Neuronal stem cell (in vitro differentiated cells): Measurements from ENCODE around the gene GTF2A2.
"Not testable (repeated sequence)": the region's sequence is repeated elsewhere in the genome, so short reads cannot be mapped to it uniquely, and the experiment has no call there.

Source experiments
- DNase-seq: peaks from one replicate; pipeline ENCODE4 v3.0.0-alpha.2; 2013; ENCODE audit warnings: low spot score
- H2AFZ ChIP-seq: one replicate; pipeline ENCODE4 v1.6.1; 2013; ENCODE audit warnings: mild to moderate bottlenecking, low read length, inconsistent platforms
- H2AK5ac ChIP-seq: 2 replicates; pipeline ENCODE4 v1.6.1; 2013; ENCODE audit warnings: low read depth, mild to moderate bottlenecking, inconsistent platforms, low read length, moderate library complexity, mixed read lengths
- H2BK120ac ChIP-seq: 2 replicates; pipeline ENCODE4 v1.6.1; 2013; ENCODE audit warnings: low read depth, mild to moderate bottlenecking, inconsistent platforms, low read length, moderate library complexity, mixed read lengths
- H2BK12ac ChIP-seq: one replicate; pipeline ENCODE4 v1.6.1; 2013; ENCODE audit warnings: low read length, inconsistent platforms
- H2BK15ac ChIP-seq: 2 replicates; pipeline ENCODE4 v1.6.1; 2013; ENCODE audit warnings: mild to moderate bottlenecking, low read length, inconsistent platforms, mixed read lengths
- H2BK5ac ChIP-seq: one replicate; pipeline ENCODE4 v1.6.1; 2013; ENCODE audit warnings: inconsistent platforms, mild to moderate bottlenecking, low read length, moderate library complexity
- H3K14ac ChIP-seq: one replicate; pipeline ENCODE4 v1.6.1; 2013; ENCODE audit warnings: low read length, inconsistent platforms
- H3K18ac ChIP-seq: 2 replicates; pipeline ENCODE4 v1.6.1; 2013; ENCODE audit warnings: low read length, inconsistent platforms
- H3K23ac ChIP-seq: 2 replicates; pipeline ENCODE4 v1.6.1; 2013; ENCODE audit warnings: low read depth, mild to moderate bottlenecking, mixed read lengths, low read length, inconsistent platforms; ENCODE audit not compliant: poor library complexity
- H3K27ac ChIP-seq: replicated peaks from 3 replicates; pipeline ENCODE4 v1.5.1; 2013; ENCODE audit warnings: low read length, inconsistent platforms
- H3K27me3 ChIP-seq, 3 experiments: 2 replicates each; pipeline ENCODE4 v1.6.1; 2013; ENCODE audit warnings: low read length in 3 of 3, mild to moderate bottlenecking in 2 of 3, inconsistent platforms in 1 of 3, low read depth in 1 of 3, mixed read lengths in 1 of 3, moderate library complexity in 1 of 3; ENCODE audit not compliant: control insufficient read depth in 3 of 3, insufficient read depth in 3 of 3
- H3K36me3 ChIP-seq, 2 donors: replicated peaks in 1 of 2; 2 replicates each; pipeline ENCODE4 v1.6.1; 2013; ENCODE audit warnings: low read length in 2 of 2; ENCODE audit not compliant: control insufficient read depth in 2 of 2, insufficient read depth in 2 of 2
- H3K4ac ChIP-seq: 2 replicates; pipeline ENCODE4 v1.6.1; 2013; ENCODE audit warnings: inconsistent platforms, mild to moderate bottlenecking, low read length, moderate library complexity
- H3K4me1 ChIP-seq, 2 donors: 1 replicate in 1 of 2; 2 replicates in 1 of 2; pipeline ENCODE4 v1.6.1; 2013; ENCODE audit warnings: low read length in 2 of 2, low read depth in 1 of 2; ENCODE audit not compliant: control insufficient read depth in 2 of 2, insufficient read depth in 1 of 2
- H3K4me2 ChIP-seq: one replicate; pipeline ENCODE4 v1.6.1; 2013; ENCODE audit warnings: mild to moderate bottlenecking, low read length, inconsistent platforms; ENCODE audit not compliant: insufficient read depth, poor library complexity, severe bottlenecking
- H3K4me3 ChIP-seq, 2 donors: 2 replicates each; pipeline ENCODE4 v1.5.1; 2013; ENCODE audit warnings: low read length in 2 of 2, mild to moderate bottlenecking in 2 of 2, inconsistent platforms in 1 of 2, moderate library complexity in 1 of 2
- H3K79me1 ChIP-seq: one replicate; pipeline ENCODE4 v1.6.1; 2013; ENCODE audit warnings: low read depth, mild to moderate bottlenecking, inconsistent platforms, low read length, moderate library complexity
- H3K9ac ChIP-seq: one replicate; pipeline ENCODE4 v1.6.1; 2013; ENCODE audit warnings: mild to moderate bottlenecking, low read depth, low read length, inconsistent platforms; ENCODE audit not compliant: poor library complexity
- H3K9me3 ChIP-seq, 2 donors: replicated peaks in 1 of 2; 2 replicates each; pipeline versions ENCODE3 to v1.6.1; 2013; ENCODE audit warnings: low read length in 2 of 2, mild to moderate bottlenecking in 2 of 2, inconsistent platforms in 1 of 2, low read depth in 1 of 2, mixed read lengths in 1 of 2, moderate library complexity in 1 of 2; ENCODE audit not compliant: control insufficient read depth in 2 of 2, insufficient read depth in 1 of 2
- H4K8ac ChIP-seq: one replicate; pipeline ENCODE4 v1.6.1; 2013; ENCODE audit warnings: low read depth, mild to moderate bottlenecking, inconsistent platforms, low read length, moderate library complexity
- H4K91ac ChIP-seq: one replicate; pipeline ENCODE4 v1.6.1; 2013; ENCODE audit warnings: low read length, low read depth, mild to moderate bottlenecking, inconsistent platforms; ENCODE audit not compliant: poor library complexity
- WGBS, 2 donors: extraction: QIAGEN DNeasy Blood & Tissue Kit; methylation state at CpG; one replicate each; pipeline ENCODE4 v1.1.7; 2013; ENCODE audit warnings: missing lambda C conversion rate in 2 of 2, mixed read lengths in 1 of 2; ENCODE audit not compliant: insufficient read length in 2 of 2, insufficient replicate concordance in 1 of 2; ENCODE audit errors: extremely low coverage in 2 of 2; 5-methylcytosine and 5-hydroxymethylcytosine counted together

GTF2A2 gene

DNA sequence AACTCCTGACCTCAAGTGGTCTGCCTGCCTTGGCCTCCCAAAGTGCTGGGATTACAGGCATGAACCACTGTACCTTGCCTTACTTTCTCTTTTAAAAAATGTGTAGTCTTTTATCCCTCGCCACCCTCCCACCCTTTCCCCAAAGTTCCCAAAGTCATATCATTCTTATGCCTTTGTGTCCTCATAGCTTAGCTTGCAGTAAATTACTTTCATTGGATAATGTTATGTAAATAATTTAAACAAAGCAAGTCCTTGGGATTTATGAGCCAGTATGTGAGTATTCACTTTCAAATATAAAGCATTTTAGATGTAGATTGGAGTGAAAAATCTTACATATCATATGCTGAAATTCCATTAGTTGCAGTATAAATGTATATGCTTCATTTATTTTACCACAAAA is 11.0 kb downstream of the GTF2A2 start:
- no peak for DNase-seq
- Histone ChIP-seq H3K4me3 (no peak overlapping the region), H3K9me3 (no peaks in the 10 kb centered on the region), H3K79me1 (no peaks in the 10 kb centered on the region), H3K9ac (no peak overlapping the region), H2BK5ac (no peak overlapping the region), H3K27me3 (no peaks in the 10 kb centered on the region), H2BK12ac (no peak overlapping the region), H3K14ac (no peak overlapping the region), H4K8ac (no peak overlapping the region), H2BK15ac (no peak overlapping the region), H2AK5ac (no peak overlapping the region), H2BK120ac (no peak overlapping the region), H3K4me1 (no peaks in the 10 kb centered on the region), H3K23ac (no peak overlapping the region), H3K36me3 (peaks cover 12 to 88% of the 10 kb centered on the region in 2 donors), H3K27ac (no peak overlapping the region), H3K4ac (no peak overlapping the region), H4K91ac (no peak overlapping the region), H2AFZ (no peak overlapping the region), H3K18ac (no peak overlapping the region), H3K4me2 (no peak overlapping the region)
- no CpG with 5 or more reads among the region's 1 CpG for WGBS, 2 donors

DNA sequence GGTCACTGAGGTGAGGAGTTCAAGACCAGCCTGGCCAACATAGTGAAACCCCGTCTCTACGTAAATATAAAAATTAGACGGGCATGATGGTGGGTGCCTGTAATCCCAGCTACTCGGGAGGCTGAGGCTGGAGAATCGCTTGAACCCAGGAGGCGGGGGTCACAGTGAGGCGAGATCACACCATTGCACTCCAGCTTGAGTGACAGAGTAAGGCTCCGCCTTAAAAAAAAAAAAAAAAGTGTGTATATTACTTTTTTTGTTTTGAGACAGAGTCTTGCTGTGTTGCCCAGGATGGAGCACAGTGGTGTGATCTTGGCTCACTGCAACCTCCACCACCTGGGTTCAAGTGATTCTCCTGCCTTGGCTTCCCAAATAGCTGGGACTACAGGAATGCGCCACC is 11.5 kb downstream of the GTF2A2 start:
- not testable (repeated sequence) for H2BK5ac ChIP-seq, H3K4me2 ChIP-seq, H3K23ac ChIP-seq, H3K9ac ChIP-seq, H2AFZ ChIP-seq, H2BK15ac ChIP-seq, H3K14ac ChIP-seq, H3K4me3 ChIP-seq, H3K27me3 ChIP-seq, H4K91ac ChIP-seq, H4K8ac ChIP-seq, H3K4ac ChIP-seq, H3K9me3 ChIP-seq, H2BK12ac ChIP-seq, H2BK120ac ChIP-seq, H2AK5ac ChIP-seq, H3K79me1 ChIP-seq, H3K18ac ChIP-seq, H3K27ac ChIP-seq, DNase-seq, H3K4me1 ChIP-seq
- WGBS, 2 donors: no CpG with 5 or more reads among the region's 9 CpGs
- H3K36me3 ChIP-seq: peaks cover 12 to 88% of the 10 kb centered on the region in 2 donors

DNA sequence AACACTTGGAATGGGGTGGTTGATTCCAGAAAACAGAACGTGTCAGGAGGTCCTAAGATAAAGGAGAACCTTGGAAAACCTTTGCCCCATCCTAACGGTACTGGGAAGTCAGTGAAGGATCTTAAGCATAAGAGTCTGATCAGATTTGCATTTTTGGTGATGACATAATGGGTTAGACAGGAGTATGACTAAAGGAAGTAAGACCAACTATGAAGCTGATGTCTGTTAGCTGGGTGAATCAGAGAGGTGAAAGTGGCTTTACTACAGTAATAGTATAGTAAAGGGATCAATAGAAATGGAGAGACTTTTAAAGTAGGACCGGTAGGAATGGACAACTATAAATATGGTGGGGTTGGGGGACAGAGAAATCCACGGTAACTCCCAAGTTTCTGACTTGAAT is 12.6 kb downstream of the GTF2A2 start:
- H3K14ac ChIP-seq: no peak overlapping the region
- H4K8ac ChIP-seq: no peak overlapping the region
- no peak overlapping the region for H2BK120ac ChIP-seq
- H4K91ac ChIP-seq: no peak overlapping the region
- no peak overlapping the region for H2BK5ac ChIP-seq
- no peak overlapping the region for H2BK12ac ChIP-seq
- no peak overlapping the region for H2AK5ac ChIP-seq
- no peak overlapping the region for H3K18ac ChIP-seq
- no peaks in the 10 kb centered on the region for H3K79me1 ChIP-seq
- no peak overlapping the region for H3K4me3 ChIP-seq
- H3K9me3 ChIP-seq: no peaks in the 10 kb centered on the region
- no CpG with 5 or more reads among the region's 4 CpGs for WGBS, 2 donors
- H3K4me1 ChIP-seq: no peaks in the 10 kb centered on the region
- no peak overlapping the region for H3K27ac ChIP-seq
- no peak for DNase-seq
- H2AFZ ChIP-seq: no peak overlapping the region
- no peak overlapping the region for H3K9ac ChIP-seq
- no peak overlapping the region for H3K4ac ChIP-seq
- no peak overlapping the region for H3K23ac ChIP-seq
- H3K36me3 ChIP-seq: peaks cover 8 to 88% of the 10 kb centered on the region in 2 donors
- no peak overlapping the region for H3K4me2 ChIP-seq
- no peaks in the 10 kb centered on the region for H3K27me3 ChIP-seq
- H2BK15ac ChIP-seq: no peak overlapping the region

DNA sequence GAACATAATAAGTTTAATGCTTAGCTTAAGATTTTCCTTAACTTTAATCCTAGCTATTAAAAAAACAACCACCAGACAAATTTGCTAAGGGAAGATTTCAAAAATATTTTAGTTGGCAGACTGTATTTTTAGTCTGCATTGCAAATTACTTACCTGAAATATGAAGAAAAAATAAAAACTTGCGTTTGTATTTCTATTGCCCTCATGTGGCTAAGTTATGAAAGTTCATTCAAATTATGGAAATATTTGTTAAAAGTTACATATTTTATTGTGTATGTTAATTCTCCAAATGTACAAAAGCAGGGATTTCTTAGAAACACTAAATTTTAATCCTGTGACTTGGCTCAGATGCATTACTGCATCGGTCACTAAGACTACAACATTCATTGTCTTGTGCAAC is 15.0 kb downstream of the GTF2A2 start:
- H3K4me1 ChIP-seq: no peaks in the 10 kb centered on the region
- H3K27me3 ChIP-seq: no peaks in the 10 kb centered on the region
- H3K79me1 ChIP-seq: no peaks in the 10 kb centered on the region
- H2AFZ ChIP-seq: no peak overlapping the region
- no peaks in the 10 kb centered on the region for H3K9me3 ChIP-seq
- no peak overlapping the region for H3K4ac ChIP-seq
- no peak overlapping the region for H4K91ac ChIP-seq
- H3K18ac ChIP-seq: no peak overlapping the region
- no peak overlapping the region for H2AK5ac ChIP-seq
- DNase-seq: no peak
- H3K27ac ChIP-seq: no peak overlapping the region
- H3K36me3 ChIP-seq: peaks cover 10 to 91% of the 10 kb centered on the region in 2 donors
- H3K4me2 ChIP-seq: no peak overlapping the region
- no CpG with 5 or more reads among the region's 2 CpGs for WGBS, 2 donors
- no peak overlapping the region for H2BK120ac ChIP-seq
- H3K4me3 ChIP-seq: no peak overlapping the region
- H3K23ac ChIP-seq: no peak overlapping the region
- no peak overlapping the region for H3K14ac ChIP-seq
- no peak overlapping the region for H3K9ac ChIP-seq
- H2BK12ac ChIP-seq: no peak overlapping the region
- H2BK5ac ChIP-seq: no peak overlapping the region
- no peak overlapping the region for H4K8ac ChIP-seq
- H2BK15ac ChIP-seq: no peak overlapping the region
